ENCODE measurements around the gene PROX1.

The PROX1 gene

GRCh38 chr1:213997772-213998107, 10.0 kb downstream of the PROX1 start:
- no peak for DNase-seq (ENCODE audit: low read depth in 2 of 2)

GRCh38 chr1:213998785-213999184, 11.0 kb downstream of the PROX1 start:
- DNase-seq (ENCODE audit: low read depth in 2 of 2) = no peak

GRCh38 chr1:213999732-214000131, 12.0 kb downstream of the PROX1 start:
- no peak for DNase-seq (ENCODE audit: low read depth in 2 of 2)

GRCh38 chr1:214002060-214002459, 14.3 kb downstream of the PROX1 start:
- DNase-seq (ENCODE audit: low read depth in 2 of 2) = no peak

DNA sequence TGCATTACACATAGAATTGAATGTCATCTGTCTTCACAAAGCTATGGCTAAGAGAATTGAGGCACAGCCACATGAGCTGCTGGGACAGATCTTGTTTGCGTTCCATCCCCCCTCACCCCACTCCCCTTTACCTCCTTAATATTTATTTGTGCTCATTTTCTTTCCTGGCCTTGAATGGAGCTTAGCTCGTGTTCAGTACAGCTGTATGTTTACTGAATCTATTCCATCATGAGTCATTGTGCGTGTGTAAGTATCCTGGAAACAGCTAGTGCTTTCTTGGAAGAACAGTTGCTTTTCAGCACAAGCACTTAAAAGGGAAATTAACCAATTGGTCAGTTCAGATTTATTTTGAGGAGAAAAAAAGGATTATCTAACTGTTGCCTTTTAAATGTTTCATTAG, 14.7 kb downstream of the PROX1 start:
- DNase-seq (ENCODE audit: low read depth in 2 of 2) = no peak

DNA sequence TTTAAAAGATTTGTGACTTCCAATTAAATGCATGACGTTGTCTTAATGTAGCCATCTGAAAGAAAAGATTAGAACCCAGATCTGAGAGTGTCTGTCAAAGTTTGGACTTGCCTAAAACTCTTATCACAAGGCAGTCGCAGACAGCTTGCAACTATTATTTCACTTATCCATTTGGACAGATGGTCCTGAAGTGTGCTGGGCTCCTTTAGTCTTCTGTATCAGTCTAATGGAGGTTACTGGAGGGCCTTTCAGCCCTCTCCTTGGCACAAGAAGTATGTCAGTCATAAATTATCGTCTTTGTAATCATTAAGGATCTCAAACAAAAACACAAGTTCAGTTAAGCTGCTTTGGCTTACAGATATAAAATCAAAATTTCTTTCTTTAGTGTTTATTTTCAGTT, 15.5 kb downstream of the PROX1 start:
- DNase-seq (ENCODE audit: low read depth in 2 of 2) = no peak

DNA sequence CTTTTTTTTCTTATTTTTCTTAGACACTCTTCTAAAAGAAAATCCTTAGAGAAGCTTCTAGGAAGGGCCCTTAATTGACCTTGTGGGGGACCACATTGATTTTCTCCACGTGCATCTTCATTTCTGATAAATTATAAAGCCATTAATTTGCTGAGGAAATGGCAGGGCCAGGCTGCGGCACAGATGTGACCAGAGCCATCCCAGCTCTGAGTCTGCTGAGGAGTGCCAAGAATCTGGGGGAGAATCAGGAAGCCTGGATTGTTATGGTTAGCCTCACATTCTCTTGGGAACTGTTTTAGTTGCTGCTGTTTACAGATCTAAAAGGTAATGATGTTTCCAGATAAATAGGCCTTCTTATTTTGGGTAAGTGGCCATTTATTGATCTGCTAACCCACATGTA, 16.2 kb downstream of the PROX1 start:
- DNase-seq (ENCODE audit: low read depth in 2 of 2) = no peak

DNA sequence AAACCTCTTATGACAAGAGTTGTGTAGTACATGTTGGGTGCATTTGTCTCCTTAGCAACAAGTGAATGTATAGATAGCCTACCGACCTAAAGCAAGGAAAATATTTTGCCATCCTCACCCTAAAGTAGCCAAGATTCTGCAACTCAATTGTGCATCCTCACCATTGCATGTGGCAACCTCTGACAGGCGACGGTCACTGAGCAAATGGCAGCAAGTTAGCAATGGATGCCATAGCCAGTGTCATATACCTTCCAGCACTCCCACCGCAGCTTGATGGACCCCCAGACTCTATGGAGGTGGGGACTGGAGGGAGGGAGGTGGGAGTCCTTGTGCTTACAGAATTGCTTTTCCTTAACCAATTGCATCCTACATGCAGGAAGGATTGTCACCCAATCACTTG, 17.0 kb downstream of the PROX1 start:
- no peak for DNase-seq (ENCODE audit: low read depth in 2 of 2)

DNA sequence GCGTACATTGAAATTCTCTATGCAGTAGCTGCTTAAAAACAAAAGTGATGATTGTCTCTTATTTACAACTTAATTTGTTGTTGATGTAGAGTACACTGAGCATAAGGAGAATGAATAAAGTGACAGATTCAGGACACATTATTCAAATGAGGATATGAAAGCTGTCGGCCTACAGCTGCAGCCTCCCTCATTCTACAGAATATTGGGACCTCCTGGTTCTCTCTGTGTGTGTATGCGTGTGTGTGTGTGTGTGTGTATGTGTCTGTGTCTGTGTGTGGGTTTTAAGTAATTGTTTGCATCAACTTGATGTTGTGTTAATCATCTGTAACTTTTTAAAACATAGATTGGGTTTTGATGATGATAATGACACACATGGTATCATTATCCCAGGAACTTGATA, 17.9 kb downstream of the PROX1 start:
- DNase-seq (ENCODE audit: low read depth in 2 of 2) = no peak

DNA sequence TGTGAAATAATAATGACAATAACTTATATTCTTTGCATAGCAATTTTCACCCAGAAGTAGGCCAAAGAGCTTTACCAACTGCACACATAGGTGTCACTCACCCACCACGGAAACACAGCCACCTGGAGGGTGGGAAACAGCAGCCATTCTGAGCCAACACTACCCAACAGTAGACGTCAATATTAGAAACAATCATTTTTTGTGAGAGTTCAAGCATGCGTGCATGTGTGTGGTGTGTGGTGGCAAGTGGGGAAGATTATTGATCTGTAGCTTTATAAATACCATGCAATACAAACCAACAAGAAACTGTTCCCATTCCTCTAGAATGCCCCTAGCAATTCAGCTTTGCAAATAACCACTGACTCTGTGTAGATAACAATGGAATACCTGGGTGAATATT, 19.1 kb downstream of the PROX1 start:
- DNase-seq (ENCODE audit: low read depth in 2 of 2) = no peak

GRCh38 chr1:214008347-214008746, 20.6 kb downstream of the PROX1 start:
- DNase-seq (ENCODE audit: low read depth in 2 of 2) = no peak

DNA sequence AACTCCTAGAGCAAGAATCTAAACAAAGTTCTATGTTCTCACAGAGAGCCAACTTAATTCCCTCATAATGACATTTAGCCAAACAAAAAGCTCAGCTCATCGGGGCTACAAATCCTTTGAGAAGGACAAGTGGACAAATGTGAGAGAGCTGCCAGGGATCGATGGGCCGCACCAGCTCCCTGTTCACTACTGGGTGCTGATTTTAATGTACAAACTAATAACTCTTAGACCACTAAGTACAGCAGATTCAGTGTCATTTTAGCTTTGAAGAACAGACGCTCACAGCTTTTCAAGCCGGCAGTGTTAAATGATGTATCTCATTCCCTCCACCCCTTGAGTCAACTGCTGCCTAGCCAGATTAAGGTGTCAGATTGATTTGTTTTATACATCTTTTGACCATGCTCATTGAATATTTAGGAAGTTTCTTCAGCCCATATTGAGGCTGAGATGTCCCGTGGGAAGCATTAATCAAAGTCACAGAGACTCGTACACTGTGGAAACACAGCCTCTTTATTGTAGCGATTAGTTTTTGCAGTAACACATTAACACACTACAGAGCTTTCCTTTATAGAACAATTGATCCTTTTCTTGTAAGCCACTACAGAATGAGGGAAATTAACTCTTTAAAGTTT, 21.1 kb downstream of the PROX1 start:
- DNase-seq (ENCODE audit: low read depth in 2 of 2) = no peak

DNA sequence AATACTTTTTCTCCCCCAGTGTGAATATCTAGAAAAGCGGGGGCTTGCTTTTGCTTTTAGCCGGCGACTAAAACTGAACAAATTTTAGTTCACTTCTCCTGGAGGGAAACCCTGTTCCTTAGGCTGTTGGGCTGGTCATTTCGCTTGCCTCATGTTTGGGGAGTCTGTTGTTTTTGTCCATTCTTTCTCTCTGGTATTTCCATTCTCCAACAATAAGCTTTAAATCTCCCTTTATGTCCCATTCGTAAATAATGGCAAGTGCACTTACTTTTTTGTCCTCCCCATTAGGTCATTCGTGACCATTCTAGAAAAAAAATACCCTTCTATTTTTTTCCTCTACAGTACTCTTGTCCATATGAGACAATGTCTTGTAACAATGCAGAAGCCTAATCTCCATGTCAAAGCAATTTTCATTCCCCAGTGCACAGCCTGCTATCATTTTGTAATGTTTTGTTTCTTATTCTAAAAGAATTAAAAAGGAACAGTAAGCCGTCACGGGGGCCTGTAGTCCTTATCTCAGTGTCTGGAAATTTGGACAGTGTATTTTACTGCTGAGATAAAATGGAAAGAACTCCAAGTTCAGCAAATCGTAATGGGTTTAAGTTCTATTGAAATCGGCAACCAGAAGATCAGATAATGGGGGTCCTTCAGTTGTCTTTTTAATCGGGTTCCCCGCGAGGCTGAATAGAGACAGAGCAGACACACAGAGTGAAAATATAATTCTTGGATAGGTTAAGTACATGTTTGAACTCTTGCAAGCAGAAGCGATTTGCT, 21.8 kb downstream of the PROX1 start:
- no peak for DNase-seq (ENCODE audit: low read depth in 2 of 2)

- no peak for DNase-seq (ENCODE audit: low read depth in 2 of 2)
Observed at GRCh38 chr1:214010197-214010573, 22.4 kb downstream of the PROX1 start.

- no peak for DNase-seq (ENCODE audit: low read depth in 2 of 2)
Observed at GRCh38 chr1:214010717-214011116, 22.9 kb downstream of the PROX1 start.

DNA sequence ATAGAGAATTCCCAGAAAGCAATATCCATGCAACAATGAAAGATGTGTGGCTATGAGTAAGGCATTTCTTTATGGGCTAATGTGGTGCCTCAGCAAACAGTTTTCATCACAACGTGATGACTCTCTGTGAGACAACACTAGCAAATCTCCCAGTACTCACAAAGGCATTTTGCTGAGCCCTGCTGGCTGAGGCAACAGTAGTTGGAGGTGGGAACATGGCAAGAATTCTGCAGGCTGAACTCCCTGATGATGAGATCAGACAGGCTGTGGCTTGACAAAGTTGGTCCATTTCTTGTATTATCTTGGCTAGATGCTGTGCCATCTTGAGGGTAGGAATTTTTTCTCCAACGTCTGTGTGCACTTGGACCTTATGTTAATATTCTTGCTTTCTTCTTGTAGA, 24.6 kb downstream of the PROX1 start:
- DNase-seq (ENCODE audit: low read depth in 2 of 2) = no peak

DNA sequence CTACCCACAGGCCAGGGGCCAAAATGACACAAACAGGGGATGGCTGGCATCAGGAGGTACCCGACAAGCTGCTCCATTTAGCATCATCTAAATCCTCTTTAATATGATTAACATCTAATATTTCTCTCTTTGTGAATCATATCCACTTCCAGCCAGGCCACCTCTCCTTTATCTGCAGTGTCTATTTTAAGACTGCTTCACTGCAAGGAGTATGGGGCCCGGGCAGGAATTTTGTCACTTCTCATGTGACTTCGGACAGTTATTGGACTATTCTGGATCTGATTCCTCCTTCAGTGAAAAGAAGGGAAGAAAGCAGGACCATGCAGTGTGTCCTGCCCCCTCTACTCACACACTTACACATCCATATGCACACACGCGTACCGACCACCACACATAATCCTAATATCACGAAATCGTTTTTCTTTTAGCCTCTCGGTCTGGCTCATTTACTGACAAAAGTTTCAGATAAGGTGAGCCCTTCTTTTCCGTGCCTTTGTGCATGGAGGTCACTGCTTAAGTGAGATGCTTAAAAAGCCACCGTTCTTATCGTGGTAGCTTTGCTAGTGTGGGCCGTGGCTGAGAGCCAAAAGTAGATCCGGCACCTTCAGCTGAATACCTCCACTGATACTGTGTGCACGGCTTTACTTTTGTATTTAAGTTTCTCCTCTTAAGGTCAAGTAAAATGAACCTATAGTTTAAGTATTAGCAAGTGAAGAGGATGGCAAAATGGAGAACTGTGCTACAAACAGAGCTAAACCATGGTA, 26.0 kb downstream of the PROX1 start:
- no peak for DNase-seq (ENCODE audit: low read depth in 2 of 2)

DNA sequence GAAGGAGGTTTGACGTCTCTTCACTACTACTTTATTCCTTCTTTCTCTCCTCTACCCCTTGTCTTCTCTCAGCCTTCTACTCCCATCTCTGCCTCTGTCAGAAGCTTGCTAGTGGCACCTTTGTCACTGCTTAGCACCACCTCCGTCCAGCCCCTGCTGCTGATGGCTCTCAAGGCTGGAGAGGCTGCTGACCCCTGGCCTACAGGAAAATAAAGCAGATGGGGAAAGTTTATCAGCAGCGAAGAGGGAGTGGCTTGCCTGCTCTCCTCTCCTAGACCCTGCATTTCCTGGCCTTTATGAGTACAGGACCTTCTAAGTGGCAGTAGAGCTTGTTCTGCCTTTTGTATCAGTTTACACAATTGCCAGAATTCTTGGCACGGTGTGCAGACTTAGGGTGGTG, 27.0 kb downstream of the PROX1 start:
- DNase-seq (ENCODE audit: low read depth in 2 of 2) = no peak

GRCh38 chr1:214017191-214017982, 29.6 kb downstream of the PROX1 start:
- no peak for DNase-seq (ENCODE audit: low read depth in 2 of 2)

DNA sequence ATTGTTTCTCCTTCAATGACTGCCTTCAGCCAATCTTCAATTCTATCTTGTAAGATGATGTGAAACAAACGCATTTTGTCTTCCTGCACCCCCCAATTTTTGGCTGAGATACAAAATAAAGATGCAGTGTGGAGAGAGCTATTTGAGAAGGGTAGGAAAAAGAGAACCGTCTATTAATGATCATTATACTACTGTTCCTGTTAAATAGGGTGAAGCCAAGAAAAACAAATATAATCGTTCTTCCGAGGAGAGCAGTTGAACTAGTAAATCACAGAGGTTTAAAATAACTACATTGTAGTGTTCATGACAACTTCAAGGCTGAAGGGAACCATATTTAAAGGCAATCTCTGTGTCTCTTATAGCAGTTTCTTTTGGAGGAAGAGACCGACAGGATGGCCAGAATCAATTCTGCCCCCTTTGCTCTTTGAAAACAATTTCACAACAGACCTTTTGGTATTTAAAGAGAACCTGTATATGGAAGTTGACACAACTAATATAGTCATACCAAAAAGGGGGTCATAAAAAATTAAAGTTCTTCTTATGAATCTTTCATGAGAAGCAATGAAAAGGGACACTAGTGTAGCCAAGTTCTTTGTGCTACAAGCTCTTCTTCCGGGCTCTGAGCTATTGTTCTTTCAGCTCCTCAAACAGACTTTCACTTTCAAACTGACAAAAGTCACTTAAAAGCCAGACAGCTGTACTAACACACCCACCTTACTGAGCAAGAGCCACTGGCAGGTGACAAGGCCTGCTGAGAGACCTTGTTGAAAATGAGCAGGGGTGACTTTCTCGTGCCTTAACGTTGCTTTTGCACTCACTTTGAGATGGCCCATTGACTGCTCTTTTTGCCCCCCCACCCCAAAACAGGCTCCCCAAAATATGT, 30.9 kb downstream of the PROX1 start:
- no peak for DNase-seq (ENCODE audit: low read depth in 2 of 2)

GRCh38 chr1:214019499-214019898, 31.7 kb downstream of the PROX1 start:
- no peak for DNase-seq (ENCODE audit: low read depth in 2 of 2)

Data from stimulated activated CD8-positive, alpha-beta memory T cell treated with anti-CD3 and anti-CD28 coated beads, Interleukin-15, amount 100 ng/mL, for 48 hours (primary cell).